Testis (tissue), 3 donors: Measurements from ENCODE around the gene SCAF8. TPM values are rescaled to one million over a fixed set of nuclear protein-coding genes. Genes with fewer than 3 reads are reported as not detected.

ENCODE experiments used
- DNase-seq: peaks from one replicate; pipeline ENCODE4 v3.0.0-alpha.2; 2019
- H3K27ac ChIP-seq, 2 donors: fragments of 200-600 bp; sonication (generic); one replicate each; pipeline ENCODE4 v1.5.1; 2019
- H3K27me3 ChIP-seq: fragments of 200-600 bp; sonication (generic); one replicate; pipeline ENCODE4 v1.5.1; 2019
- H3K36me3 ChIP-seq: fragments of 200-600 bp; sonication (generic); one replicate; pipeline ENCODE4 v1.5.1; 2017; ENCODE audit warnings: low read depth; ENCODE audit errors: missing control alignments
- H3K4me1 ChIP-seq: fragments of 200-600 bp; sonication (generic); one replicate; pipeline ENCODE4 v1.5.1; 2019
- H3K4me3 ChIP-seq, 2 donors: fragments of 200-600 bp; sonication (generic); one replicate each; pipeline ENCODE4 v1.5.1; 2017 to 2019
- H3K9me3 ChIP-seq: fragments of 200-600 bp; sonication (generic); one replicate; pipeline ENCODE4 v1.5.1; 2017
- CTCF ChIP-seq, 3 experiments: fragments of 450-650 bp in 2 of 3; fragments of 200-600 bp in 1 of 3; sonication (generic) in 1 of 3; IDR thresholded peaks; one replicate each; pipeline ENCODE4 v1.5.1; 2016 to 2019; ENCODE audit warnings: antibody characterized with exemption in 3 of 3, mild to moderate bottlenecking in 2 of 3, moderate library complexity in 1 of 3
- POLR2A ChIP-seq: fragments of 450-650 bp; IDR thresholded peaks from one replicate; pipeline ENCODE4 v1.6.1; 2017; ENCODE audit warnings: antibody characterized with exemption, mild to moderate bottlenecking, moderate library complexity
- WGBS, 2 donors: methylation state at CpG; one replicate each; pipeline ENCODE4 v1.1.5; 2018; 5-methylcytosine and 5-hydroxymethylcytosine counted together
- intact Hi-C: fragments of 100-400 bp; cut with DNase I; formaldehyde crosslinking; loops from one replicate; pipeline ENCODE4 v1.15.1; 2023; ENCODE audit warnings: low total_unique reads
- polyA plus RNA-seq: library from polyadenylated mRNA; stranded (reverse); fragments of 350-450 nt; fragmentation: Illumina TruSeq; extraction: RNeasy Lipid Tissue Mini Kit (QIAGEN cat#74804); gene quantifications from one replicate; pipeline ENCODE4 v1.2.3, GENCODE V29; 2014; ENCODE audit warnings: low read depth, low replicate concordance; ENCODE audit not compliant: insufficient read depth
- total RNA-seq, 2 donors: library from RNA; depleted of rRNA; stranded (reverse); fragments of >200 nt; gene quantifications; one replicate each; pipeline ENCODE4 v1.2.3, GENCODE V29; 2016

SCAF8 gene
- total and polyA plus RNA-seq, 3 donors from 2014 or later: 44.7 to 70.5 (median 65.5) TPM

DNA sequence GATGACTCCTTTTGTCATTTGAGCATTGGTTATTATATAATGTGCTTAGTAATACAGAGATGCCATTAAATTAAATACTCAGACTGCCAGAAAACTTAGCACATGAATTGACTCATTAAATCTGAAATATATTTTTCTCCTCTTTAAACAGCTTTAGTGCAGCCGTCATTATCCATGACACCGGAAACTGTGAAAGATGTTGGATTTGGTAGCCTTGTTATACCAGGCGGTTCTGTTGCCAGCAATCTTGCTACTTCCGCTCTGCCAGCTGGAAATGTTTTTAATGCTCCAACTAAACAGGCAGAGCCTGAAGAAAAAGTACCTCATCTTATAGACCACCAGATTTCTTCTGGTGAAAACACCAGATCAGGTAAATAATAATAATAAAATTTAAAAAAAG lies 97.6 kb downstream of the SCAF8 start:
- Histone ChIP-seq H3K9me3 (no peaks in the 10 kb centered on the region), H3K36me3 (peaks cover 4% of the 10 kb centered on the region), H3K4me3 (no peak overlapping the region), H3K27ac (no peak overlapping the region), H3K27me3 (no peaks in the 10 kb centered on the region), H3K4me1 (no peaks in the 10 kb centered on the region)
- TF ChIP-seq CTCF (IDR thresholded peaks at IDR 0.05) (no peak), POLR2A (no peak)
- DNase-seq: no peak
- WGBS, 2 donors: 93 to 95% methylated on average over 4 of the region's 4 CpGs
- intact Hi-C loops: no loop called here

GRCh38 chr6:154835307-154835706 lies 102.1 kb downstream of the SCAF8 start:
- TF ChIP-seq POLR2A: no peak
- TF ChIP-seq CTCF (IDR thresholded peaks at IDR 0.05): no peak
- no peaks in the 10 kb centered on the region for H3K27me3 ChIP-seq
- no peaks in the 10 kb centered on the region for H3K9me3 ChIP-seq
- intact Hi-C loops: no loop called here
- peaks cover 4% of the 10 kb centered on the region for H3K36me3 ChIP-seq
- 53 to 54% methylated on average over 4 of the region's 4 CpGs for WGBS, 2 donors
- no peak for DNase-seq
- H3K27ac ChIP-seq: no peak overlapping the region
- no peak overlapping the region for H3K4me3 ChIP-seq
- no peaks in the 10 kb centered on the region for H3K4me1 ChIP-seq

- Histone ChIP-seq H3K4me1 (no peaks in the 10 kb centered on the region), H3K4me3 (no peak overlapping the region), H3K27ac (no peak overlapping the region), H3K27me3 (no peaks in the 10 kb centered on the region), H3K9me3 (no peaks in the 10 kb centered on the region), H3K36me3 (no peaks in the 10 kb centered on the region)
- TF ChIP-seq CTCF (IDR thresholded peaks at IDR 0.05): no peak
- TF ChIP-seq POLR2A: no peak
- WGBS, 2 donors: 88 to 92% methylated on average over 6 of the region's 6 CpGs
- intact Hi-C loops: no loop called here
- no peak for DNase-seq
Measured at GRCh38 chr6:154839546-154839945, 106.3 kb downstream of the SCAF8 start.

GRCh38 chr6:154840363-154840762 lies 107.1 kb downstream of the SCAF8 start:
- H3K9me3 ChIP-seq: no peaks in the 10 kb centered on the region
- H3K27ac ChIP-seq: no peak overlapping the region
- H3K4me3 ChIP-seq: no peak overlapping the region
- H3K4me1 ChIP-seq: no peaks in the 10 kb centered on the region
- intact Hi-C loops: no loop called here
- TF ChIP-seq POLR2A: no peak
- no peak for TF ChIP-seq CTCF (IDR thresholded peaks at IDR 0.05)
- no peaks in the 10 kb centered on the region for H3K27me3 ChIP-seq
- H3K36me3 ChIP-seq: no peaks in the 10 kb centered on the region
- no peak for DNase-seq
- WGBS, 2 donors: 80 to 95% methylated on average over 6 of the region's 6 CpGs

GRCh38 chr6:154841109-154841508 lies 107.9 kb downstream of the SCAF8 start:
- H3K9me3 ChIP-seq: no peaks in the 10 kb centered on the region
- no peak for DNase-seq
- H3K27ac ChIP-seq: no peak overlapping the region
- H3K4me1 ChIP-seq: no peaks in the 10 kb centered on the region
- no peak overlapping the region for H3K4me3 ChIP-seq
- no peaks in the 10 kb centered on the region for H3K36me3 ChIP-seq
- H3K27me3 ChIP-seq: no peaks in the 10 kb centered on the region
- TF ChIP-seq CTCF (IDR thresholded peaks at IDR 0.05): no peak
- TF ChIP-seq POLR2A: no peak
- intact Hi-C loops: no loop called here
- WGBS, 2 donors: 92 to 97% methylated on average over 4 of the region's 4 CpGs
